Measurements from ENCODE around the gene NHLRC4.

GRCh38 chr16:523097-523741 lies 43.6 kb upstream of the NHLRC4 start:
- TF ChIP-seq CTCF (conservative IDR thresholded peaks at IDR 0.05 in 1 of 2, IDR thresholded peaks at IDR 0.05 in 1 of 2; ENCODE audit: low read depth in 1 of 2, low read length in 2 of 2) (no peak), EZH2 (IDR thresholded peaks at IDR 0.05; ENCODE audit: low read length, missing control alignments) (no peak)
